Retinal pigment epithelial cell (primary cell): Measurements from ENCODE around the gene CMIP.

ENCODE experiments used
- DNase-seq: peaks from one replicate; pipeline ENCODE4 v3.0.0-alpha.2; 2010; ENCODE audit warnings: low read depth
- H3K4me3 ChIP-seq: 2 replicates; pipeline ENCODE4 v1.5.1; 2011; ENCODE audit warnings: mild to moderate bottlenecking, low read length, control low read depth, moderate library complexity
- CTCF ChIP-seq: conservative IDR thresholded peaks from 2 replicates; pipeline ENCODE4 v1.5.1; 2011; ENCODE audit warnings: low read depth, low read length, control low read depth, inconsistent platforms

CMIP gene

GRCh38 chr16:81606039-81606438 is 161.4 kb downstream of the CMIP start:
- H3K4me3 ChIP-seq: no peak overlapping the region
- TF ChIP-seq CTCF: no peak
- DNase-seq: no peak

GRCh38 chr16:81607006-81607405 is 162.4 kb downstream of the CMIP start:
- DNase-seq: no peak
- H3K4me3 ChIP-seq: no peak overlapping the region
- TF ChIP-seq CTCF: no peak

GRCh38 chr16:81607805-81608522 is 163.4 kb downstream of the CMIP start:
- H3K4me3 ChIP-seq: no peak overlapping the region
- no peak for DNase-seq
- no peak for TF ChIP-seq CTCF

GRCh38 chr16:81608523-81609209 is 164.1 kb downstream of the CMIP start:
- no peak overlapping the region for H3K4me3 ChIP-seq
- no peak for TF ChIP-seq CTCF
- no peak for DNase-seq

GRCh38 chr16:81609323-81609892 is 164.8 kb downstream of the CMIP start:
- no peak for DNase-seq
- no peak for TF ChIP-seq CTCF
- H3K4me3 ChIP-seq: no peak overlapping the region

GRCh38 chr16:81610144-81610842 is 165.7 kb downstream of the CMIP start:
- no peak for TF ChIP-seq CTCF
- no peak overlapping the region for H3K4me3 ChIP-seq
- DNase-seq: no peak
